Activated CD8-positive, alpha-beta memory T cell treated with anti-CD3 and anti-CD28 coated beads, Interleukin-2, amount 50 U/mL, for 4 hours (primary cell): ENCODE measurements around the gene POLR2J.
"Not testable (repeated sequence)": the region's sequence is repeated elsewhere in the genome, so short reads cannot be mapped to it uniquely, and the experiment has no call there.

Experiments
- DNase-seq: peaks from one replicate; pipeline ENCODE4 v3.0.0-alpha.2; 2020

POLR2J gene

GRCh38 chr7:102494473-102495149 lies 15.9 kb upstream of the POLR2J start:
- DNase-seq, result not testable (repeated sequence)

- DNase-seq, result peak; percentile 19
Observed at GRCh38 chr7:102494026-102494425, 15.3 kb upstream of the POLR2J start.

- DNase-seq, result peak; percentile 16
Observed at GRCh38 chr7:102493220-102493935, 14.7 kb upstream of the POLR2J start.

GRCh38 chr7:102490529-102491075 lies 11.9 kb upstream of the POLR2J start:
- peak; percentile 16 for DNase-seq

- not testable (repeated sequence) for DNase-seq
Observed at GRCh38 chr7:102484317-102484716, 5.6 kb upstream of the POLR2J start.

- DNase-seq, result not testable (repeated sequence)
Observed at GRCh38 chr7:102481962-102482361, 3.2 kb upstream of the POLR2J start.

- not testable (repeated sequence) for DNase-seq
Observed at GRCh38 chr7:102479982-102480637, 1.4 kb upstream of the POLR2J start.

GRCh38 chr7:102479209-102479584 lies 475 bp upstream of the POLR2J start:
- not testable (repeated sequence) for DNase-seq

GRCh38 chr7:102474736-102475435 lies 3.8 kb downstream of the POLR2J start:
- not testable (repeated sequence) for DNase-seq

- DNase-seq, result not testable (repeated sequence)
Observed at GRCh38 chr7:102474116-102474515, 4.6 kb downstream of the POLR2J start.

GRCh38 chr7:102473271-102473991 lies 5.3 kb downstream of the POLR2J start:
- no peak for DNase-seq

GRCh38 chr7:102472126-102473041 lies 6.3 kb downstream of the POLR2J start:
- DNase-seq, result no peak

GRCh38 chr7:102471791-102472125 lies 7.0 kb downstream of the POLR2J start:
- no peak for DNase-seq

GRCh38 chr7:102469972-102470825 lies 8.5 kb downstream of the POLR2J start:
- no peak for DNase-seq

GRCh38 chr7:102469351-102469971 lies 9.3 kb downstream of the POLR2J start:
- DNase-seq, result no peak

- DNase-seq, result no peak
Observed at GRCh38 chr7:102468478-102469350, 10.0 kb downstream of the POLR2J start.

- DNase-seq, result no peak
Observed at GRCh38 chr7:102467581-102468477, 10.9 kb downstream of the POLR2J start.

GRCh38 chr7:102466097-102466496 lies 12.6 kb downstream of the POLR2J start:
- DNase-seq, result no peak
